ENCODE data around the gene CACNA1E.

The CACNA1E gene

DNA sequence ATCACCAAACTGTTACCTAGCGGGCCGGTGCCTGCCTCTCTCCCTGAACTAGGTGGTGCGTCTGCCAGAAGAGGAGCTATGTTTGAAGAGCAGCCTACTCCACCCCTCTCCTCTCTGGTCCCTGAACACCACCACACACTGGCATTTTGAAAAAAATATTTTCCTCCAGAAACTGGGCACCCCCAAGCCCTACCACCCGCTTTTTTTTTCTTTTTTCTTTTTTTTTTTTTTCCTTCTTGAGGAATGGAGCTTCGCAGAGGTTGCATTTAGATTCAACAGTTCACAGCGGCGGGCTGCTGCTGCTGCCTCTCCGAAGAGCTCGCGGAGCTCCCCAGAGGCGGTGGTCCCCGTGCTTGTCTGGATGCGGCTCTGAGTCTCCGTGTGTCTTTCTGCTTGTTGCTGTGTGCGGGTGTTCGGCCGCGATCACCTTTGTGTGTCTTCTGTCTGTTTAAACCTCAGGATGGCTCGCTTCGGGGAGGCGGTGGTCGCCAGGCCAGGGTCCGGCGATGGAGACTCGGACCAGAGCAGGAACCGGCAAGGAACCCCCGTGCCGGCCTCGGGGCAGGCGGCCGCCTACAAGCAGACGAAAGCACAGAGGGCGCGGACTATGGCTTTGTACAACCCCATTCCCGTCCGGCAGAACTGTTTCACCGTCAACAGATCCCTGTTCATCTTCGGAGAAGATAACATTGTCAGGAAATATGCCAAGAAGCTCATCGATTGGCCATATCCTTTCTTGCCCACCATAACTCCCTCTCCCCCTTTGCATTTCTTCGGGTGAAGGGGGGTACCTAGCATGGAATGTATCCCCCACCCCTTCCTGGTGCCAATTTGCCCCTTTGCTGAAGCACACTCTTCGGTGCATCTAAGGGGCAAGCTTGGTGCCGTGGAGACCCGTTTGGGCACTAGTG is at the start of gene CACNA1E:
TSS of gene CACNA1E (plus strand) at position 233 of the 911 bp plus-strand sequence. CDS start at position 461, 228 bp downstream.
- no peak for DNase-seq

DNA sequence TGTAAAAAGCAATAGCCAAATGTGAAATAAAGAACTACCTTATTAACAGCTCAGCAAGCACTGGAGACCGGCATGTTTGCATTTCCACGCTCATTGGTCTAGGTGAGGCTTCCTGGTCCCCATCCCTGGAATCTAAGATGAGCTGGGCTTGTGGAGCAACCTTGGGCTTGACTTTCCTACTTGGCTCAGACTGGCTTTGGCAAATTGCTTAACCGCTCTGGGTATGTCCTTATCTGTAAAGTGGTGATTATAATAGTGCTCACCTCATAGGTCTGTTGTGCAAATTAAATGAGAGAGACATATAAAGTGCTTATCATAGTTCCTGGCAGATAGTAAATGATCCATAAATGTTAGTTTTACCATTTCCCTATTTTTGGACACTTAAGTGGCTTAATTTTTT is 49.4 kb upstream of the CACNA1E start:
- no peak for DNase-seq

DNA sequence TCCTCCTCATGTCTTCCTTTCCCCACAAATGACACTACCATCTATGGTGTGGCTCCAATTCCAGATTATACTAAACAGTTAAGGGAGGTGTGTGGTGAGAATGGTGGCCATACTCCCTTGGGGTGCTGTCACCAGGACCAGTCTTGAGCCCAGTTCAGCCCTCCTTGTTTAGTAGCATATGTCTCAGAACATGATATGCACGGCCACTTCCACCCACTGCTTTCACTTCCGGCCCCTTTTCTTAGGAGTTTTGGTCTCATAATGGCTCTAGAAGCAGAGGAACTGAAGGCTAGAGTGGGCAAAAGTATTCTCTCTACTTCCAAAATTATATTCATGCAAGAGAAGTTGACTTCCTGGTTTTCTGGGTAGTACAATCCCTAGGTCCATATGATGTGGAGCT is 45.3 kb upstream of the CACNA1E start:
- DNase-seq: no peak

DNA sequence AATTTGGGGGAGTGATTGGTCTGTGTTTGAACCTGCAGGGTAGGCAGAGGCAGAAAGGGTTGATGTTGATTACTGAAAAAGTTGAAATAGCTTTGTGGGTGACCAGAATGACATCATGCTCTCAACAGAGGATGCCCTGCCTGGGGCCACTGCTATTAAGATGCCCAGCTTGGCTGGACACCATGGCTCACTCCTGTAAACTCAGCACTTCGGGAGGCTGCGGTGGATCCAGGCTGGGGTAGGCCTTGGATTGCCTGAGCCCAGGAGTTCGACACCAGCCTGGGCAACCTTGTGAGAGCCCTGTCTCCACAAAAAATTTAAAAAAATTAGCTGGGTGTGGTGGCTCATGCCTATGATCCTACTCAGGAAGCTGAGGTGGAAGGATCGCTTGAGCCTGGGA is 42.8 kb upstream of the CACNA1E start:
- DNase-seq: no peak

DNA sequence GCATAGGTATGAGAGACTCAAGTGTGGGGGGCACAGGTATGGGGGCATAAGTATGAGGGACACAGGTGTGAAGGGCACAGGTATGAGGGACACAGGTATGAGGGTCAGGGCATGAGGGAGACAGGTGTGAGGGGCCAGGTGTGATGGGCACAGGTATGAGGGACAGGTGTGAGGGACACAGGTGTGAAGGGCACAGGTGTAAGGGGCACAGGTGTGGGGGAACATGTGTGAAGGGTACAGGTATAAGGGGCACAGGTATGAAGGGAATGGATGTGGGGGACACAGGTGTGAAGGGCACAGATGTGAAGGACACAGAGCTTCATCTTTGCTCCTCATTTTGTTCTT is 41.2 kb upstream of the CACNA1E start:
- no peak for DNase-seq

DNA sequence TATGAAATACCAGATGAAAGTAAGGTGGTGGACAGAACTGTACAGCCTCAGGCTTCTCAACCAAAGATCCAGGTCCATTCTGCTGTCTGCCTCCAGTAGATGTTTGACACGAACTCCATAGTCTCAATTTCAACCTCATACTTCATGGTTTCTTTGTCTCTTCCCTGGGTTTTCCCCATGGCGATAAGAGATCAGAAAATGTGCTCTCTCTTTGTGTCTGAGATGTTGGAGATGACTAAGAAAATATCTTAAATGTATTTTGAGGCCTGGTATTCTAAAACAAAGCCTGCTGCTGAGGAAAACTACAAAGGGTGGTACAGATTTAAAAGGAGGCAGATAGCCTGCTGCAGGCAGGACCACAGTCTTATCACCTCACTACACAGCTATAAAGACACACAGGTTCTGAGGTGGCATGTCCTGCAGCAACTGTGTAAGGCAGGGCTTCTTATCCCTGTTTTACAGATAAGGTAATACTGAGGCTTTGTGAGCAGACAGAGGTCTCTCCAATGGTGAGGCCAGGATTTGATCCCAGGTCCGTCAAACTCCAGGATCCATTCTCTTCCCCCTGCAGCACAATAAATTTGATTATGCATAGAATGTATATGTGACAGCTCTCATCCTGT is 40.0 kb upstream of the CACNA1E start:
- no peak for DNase-seq

DNA sequence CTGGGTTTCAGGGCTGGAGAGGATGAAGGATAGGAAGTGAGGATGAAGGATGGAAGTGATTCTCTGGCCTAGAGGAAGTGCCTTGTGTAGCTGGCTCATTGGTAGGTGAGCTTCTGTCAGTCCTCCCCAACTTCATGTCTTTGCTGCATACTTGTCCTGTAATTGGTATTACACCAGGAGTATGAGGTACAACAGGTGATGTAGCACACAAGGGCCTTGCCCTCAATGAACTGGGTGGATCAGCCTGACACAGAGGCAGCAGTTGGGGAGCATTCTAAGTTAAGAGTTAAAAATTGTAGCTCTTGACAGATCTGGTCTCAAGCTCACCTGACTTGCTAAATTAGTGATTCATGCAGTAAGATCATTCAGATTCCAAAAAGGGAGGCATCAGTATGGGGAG is 37.9 kb upstream of the CACNA1E start:
- DNase-seq: no peak

DNA sequence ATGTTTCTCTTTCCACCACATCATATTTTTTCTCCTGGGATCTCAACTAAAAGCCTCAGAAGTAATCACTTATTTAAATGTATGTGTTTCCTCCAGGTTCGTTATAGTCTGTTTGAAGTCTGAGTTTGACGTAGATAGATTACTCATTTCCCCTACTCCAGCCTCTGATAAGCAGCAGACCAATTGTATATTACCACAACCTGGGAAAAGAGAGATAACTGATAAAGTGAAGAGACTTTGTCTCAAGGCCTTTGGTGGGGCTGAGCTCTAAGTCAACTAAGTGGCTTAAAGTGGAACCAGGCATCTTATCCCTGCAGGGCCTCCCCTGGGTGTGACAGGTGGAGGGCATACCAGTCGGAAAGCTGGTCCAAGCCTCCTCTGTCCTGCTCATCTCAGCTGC is 34.9 kb upstream of the CACNA1E start:
- no peak for DNase-seq

DNA sequence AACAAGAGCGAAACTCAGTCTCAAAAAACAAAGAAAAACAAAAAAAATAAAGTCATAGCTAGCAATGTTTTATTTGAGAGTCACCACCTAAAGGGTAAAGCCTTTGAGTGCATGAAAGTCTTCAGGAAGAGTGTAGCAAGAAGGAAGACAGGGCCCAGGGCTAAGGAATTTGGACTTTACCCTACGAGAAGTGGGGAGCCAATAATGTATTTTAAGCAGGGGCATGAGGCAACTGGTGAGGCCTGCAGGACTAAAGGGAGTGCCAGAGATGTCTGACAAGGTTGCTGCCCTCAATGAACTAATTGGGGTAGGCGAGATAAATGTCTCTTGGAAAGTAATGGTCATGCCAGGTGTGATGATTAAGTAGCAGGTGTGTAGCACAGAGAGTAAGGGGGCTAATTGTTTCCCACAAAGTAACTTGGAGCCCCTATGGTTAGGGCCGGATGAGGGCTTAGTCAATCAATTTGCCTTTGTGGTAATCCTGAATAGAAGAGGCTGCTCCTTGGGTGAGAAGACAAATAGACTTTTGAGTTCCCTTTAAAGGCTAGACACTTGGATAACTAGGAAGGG is 31.6 kb upstream of the CACNA1E start:
- no peak for DNase-seq

DNA sequence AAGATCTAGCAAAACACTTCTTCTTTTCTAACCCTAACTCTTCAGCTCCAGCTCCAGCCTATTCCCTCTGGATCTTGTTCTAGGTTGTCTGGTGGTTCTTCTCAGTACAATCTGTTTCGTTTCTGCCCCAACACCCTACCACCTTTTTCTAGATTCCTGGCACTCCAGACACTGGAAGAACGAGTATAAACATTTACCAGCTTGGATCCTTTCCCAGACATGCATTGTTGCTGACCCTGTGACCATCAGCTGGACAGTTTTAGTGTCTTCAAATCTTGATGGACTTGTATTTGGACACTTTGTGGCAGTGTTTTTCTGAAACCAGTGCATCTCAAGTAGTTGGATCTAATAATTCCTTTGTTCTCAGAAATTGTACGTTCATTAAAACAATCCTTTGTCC is 30.6 kb upstream of the CACNA1E start:
- no peak for DNase-seq

DNA sequence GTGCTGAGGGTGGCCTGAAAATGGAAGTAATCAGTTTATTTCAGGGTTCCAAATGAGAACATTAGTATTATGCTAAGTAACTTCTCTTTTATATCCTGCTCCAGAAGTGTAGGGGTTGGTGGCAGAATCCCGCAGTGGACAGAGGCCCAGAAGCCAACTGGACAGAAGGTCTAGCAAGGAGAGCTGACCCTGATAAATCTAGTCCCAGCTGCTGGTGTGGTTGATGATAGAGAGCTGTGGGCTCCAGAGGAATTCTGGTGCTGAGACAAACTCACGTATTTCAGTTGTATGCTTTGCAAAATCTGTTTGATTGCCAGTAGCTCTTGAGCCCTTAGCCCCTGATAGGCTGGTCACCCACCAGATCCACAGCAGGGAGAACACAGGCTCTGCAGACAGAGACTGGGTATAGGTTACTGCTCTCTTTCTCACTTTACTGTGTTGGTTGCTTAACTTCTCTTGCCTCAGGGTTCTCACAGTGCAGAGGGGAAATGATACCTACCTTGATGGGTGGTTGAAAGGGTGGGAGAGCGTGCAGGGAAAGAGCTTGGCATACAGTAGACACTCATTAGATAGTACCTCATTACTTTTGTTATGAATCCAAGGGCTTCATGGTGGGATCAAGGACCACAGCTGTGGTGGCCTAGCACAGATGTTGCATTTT is 29.6 kb upstream of the CACNA1E start:
- DNase-seq: no peak

DNA sequence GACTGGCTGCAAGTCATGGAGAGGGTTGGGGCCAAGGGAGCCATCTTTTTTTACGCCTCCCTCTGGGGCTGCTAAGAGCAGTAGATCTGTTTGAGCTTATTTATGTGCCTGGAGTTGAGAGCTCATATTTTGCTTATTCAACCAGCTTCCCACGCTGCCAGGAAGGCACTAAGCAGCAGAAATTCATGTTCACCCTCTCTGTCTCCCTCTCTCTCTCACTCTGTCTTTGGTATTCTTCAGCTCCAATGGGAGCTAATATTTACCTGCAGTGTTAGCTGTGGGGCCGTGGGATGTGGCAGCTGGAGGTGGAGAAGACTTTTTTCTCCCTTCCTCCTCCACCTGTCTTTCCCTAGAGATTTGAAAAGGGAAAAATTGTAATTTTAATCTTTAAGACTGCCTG is 26.8 kb upstream of the CACNA1E start:
- DNase-seq: no peak

DNA sequence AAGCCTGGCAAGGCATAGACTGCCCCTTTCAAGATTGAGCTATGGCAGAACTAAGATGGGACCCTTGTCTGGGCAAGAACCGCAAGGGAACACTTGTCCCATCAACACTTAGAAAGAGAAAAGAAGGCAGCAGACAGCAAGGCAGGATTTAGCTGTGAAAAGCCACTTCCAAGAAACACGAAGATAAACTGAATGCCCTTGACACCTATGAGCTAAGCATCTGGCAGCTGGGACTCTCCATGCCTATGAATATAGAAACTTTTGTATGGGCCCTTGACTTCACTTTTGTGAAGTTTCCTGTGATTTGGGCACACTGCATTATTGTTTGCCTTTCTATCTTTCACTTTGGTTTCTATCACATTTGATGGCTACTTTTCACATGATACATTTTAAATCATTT is 24.9 kb upstream of the CACNA1E start:
- no peak for DNase-seq

DNA sequence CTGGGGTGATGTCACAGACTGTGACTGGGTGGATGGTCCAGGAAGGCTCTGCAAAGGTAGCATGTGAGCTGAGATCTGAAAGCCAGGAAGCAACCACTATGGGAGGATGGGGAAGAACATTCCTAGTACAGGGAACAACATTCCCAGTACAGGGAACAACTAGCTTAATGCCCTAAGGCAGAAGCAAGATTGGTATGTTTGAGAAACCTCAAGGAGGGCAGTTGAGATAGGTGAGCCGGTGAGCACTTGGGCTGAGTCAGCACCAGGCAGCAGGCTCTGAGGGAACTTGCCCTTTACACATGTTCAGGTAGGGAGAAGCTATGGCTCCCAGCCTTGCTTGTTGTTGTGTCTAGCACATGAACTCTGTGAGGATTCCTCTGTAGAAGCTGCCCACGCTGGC is 24.2 kb upstream of the CACNA1E start:
- no peak for DNase-seq

DNA sequence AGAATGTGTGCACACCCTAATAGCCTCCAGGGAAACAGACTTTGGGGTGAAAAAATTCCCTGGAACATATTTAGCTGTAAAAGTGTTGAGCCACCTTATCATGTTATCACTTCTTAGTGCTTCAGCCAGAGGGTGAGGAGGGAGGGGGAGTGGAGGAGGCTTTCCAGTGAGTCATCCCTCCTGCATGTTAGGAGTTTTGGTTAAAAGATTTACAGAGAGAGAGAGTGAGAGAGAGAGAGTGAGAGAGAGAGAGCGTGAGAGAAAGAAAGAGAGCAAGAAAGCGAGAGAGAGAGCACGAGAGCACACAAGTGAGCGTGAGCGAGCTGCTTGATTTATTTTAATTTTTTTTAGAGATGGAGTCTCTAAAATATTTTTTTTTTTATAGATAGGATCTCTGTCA is 13.5 kb upstream of the CACNA1E start:
- DNase-seq: no peak

DNA sequence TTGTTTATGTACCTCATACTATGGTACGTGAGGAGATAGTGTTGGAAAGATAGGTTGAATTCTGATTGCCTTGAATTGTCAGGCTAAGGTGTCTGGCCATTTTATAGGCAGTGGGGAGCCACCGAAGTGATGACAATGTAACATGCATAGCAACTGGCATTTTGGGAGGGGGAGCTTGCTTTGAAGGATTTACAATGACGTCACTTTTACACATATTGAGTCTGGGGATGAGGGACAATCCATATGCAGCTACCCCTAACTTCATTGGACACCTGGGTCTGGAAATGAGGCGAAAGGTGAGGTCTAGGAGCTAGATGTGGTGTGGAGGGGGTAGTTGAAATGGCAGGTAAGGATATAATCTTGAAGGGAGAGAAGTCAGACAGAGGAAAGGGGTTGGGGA is 7.7 kb upstream of the CACNA1E start:
- no peak for DNase-seq

DNA sequence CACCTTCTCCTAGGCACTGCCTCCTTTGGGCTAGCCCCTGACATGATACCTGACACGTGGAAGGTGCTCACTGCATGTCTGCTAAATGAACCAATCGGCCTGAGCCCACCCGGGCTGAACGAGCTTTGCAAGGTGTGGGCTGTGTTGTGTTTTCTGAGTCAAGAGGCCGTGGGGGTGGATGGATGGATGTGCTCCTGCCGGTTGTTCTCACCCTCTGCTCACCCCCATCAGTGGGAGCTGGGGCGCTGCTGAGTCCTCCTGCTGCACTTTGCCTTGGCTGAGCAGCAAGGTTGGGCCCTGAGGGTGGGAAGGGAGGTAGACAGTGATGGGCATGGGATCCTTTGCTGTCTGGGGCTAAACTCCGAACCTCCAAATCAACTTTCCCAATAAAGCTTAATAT is 6.7 kb upstream of the CACNA1E start:
- DNase-seq: no peak

DNA sequence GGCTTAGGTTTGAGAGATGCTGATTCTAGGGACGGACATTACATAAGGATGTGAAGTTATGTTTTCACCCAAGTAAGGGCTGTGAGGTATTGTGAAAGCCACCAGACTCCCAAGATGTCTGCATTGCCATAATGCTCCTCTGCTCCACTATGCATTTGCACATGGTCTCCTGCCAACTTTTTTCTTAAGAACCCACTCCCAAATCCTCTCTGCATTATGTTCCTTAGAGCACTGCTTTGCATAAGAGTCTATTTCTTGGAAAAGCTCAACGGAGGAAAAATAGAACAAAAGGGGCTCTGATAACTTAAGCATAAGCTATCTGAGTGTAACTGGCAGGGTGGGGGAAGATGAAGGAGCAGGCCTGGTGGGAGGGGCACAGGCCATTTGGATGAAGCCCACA is 5.0 kb upstream of the CACNA1E start:
- no peak for DNase-seq

DNA sequence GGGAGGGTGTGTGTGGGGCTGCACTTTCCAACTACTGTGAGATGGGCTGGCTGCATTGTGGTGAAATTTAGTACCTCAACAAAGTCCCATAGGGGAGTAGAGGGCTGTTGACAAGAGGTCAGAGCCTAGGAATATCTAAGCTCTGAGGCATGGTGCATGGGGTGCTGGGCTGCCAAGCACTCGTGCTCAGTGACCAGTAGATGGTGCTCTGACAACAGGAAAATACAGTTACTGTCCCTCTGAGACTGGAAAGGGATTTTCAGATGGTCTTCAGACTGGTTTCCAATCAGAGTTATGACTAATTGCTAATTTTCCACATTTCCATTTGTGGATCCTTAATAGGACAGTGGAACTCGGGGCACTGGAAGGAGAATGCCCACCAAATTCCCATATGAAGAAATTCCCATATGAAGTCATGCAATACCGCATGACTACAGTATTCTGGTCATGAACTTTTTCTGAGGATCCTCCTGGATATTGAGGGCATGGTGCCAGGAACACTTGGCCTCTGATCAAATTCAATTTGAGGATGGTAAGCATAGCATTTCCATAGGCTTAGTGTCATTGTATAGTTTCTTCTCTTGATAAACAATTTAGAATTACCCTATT is 4.1 kb upstream of the CACNA1E start:
- peak; percentile 66 to 76 (median 74) for DNase-seq

DNA sequence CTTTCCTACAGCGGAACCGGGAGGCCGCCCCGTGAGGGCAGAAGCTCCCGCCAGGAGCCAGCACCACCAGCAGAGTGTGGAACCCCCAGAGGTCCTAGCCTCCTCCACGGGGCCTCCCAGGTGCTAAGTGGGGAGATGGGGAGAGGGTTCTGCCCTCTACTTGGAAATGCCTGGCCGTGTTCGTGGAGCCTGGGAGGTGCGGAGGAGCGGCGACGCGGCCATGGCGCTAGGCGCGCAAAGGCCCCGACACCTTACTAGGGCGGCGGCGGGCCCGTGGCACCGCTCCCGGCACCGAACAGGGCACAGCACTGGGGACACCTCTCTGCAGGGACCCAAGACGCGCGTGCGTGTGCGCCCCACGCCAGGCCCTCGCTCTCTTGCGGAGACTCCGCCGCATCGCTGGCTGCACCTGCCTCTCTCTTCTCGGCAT is 1.3 kb upstream of the CACNA1E start:
- DNase-seq: no peak

DNA sequence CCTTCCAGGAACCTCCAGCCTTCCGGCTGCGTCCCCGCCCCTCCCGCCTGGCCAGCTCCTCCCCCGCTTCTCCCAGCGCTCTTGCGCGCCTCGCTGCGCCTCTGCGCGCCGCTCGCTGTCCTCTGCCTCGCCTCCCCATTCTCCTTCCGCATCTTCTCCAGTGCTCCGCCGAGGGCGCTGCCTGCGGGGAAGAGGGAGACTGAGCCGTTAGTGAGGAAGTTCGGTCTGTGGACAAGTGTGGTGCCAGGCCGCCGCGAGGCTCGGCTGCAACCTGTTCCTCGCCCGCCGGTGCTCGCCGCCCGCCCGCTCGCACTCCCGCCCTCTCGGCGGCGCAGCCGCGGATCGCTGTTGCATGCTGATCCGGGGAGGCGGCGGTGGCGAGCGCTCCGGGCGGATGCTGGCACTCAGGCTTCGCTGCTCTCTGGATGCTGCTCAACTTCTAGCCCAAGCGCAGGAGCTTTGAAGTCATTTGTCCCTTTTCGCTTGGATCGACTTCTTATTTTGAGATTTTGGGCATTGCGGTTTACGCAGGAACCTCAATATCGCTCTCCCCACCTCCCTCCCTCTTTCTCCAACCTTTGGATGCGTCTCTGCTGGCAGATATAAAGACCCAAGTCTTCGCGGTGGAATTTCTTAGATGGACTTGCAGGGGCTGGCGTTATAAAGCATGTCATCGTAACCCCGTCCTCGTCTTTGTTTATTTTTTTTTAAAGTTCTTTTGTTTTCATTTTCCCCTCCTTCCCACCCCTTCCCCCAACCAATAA is 614 bp upstream of the CACNA1E start:
- peak; percentile 24 to 48 (median 46) for DNase-seq

DNA sequence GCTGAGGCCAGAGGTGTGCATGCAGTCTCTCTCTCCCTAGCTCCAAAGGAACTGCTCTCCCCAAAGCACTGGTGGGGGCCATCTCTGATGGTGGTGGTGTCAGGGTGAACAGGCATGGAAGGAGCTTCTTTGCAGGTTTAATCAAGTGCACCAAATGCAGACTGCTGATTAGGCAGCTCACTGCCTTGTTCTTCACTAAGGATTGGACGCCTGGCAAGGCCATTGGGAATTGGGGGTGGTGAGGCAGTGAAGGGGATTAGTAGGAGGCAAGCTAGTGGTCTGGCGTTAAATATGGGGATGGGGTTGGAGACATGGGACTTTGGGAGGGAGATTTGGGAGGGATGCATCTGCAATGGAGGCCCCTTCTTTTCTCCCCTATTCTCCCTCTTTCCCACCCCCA is 1.5 kb downstream of the CACNA1E start:
- DNase-seq: no peak

Measured in suppressor macrophage treated with lipopolysaccharide for 1 hour (primary cell).